HG03060 (cell line): ENCODE results near the gene R3HCC1L.
"Not testable (repeated sequence)": the region's sequence is repeated elsewhere in the genome, so short reads cannot be mapped to it uniquely, and the experiment has no call there.

Experiments used
- ATAC-seq: cut with Tn5 transposase; IDR thresholded peaks from one replicate; pipeline ENCODE4 v1.9.1; 2021; ENCODE audit warnings: low read depth, moderate number of reproducible peaks; ENCODE audit not compliant: unreplicated experiment

The R3HCC1L gene

DNA sequence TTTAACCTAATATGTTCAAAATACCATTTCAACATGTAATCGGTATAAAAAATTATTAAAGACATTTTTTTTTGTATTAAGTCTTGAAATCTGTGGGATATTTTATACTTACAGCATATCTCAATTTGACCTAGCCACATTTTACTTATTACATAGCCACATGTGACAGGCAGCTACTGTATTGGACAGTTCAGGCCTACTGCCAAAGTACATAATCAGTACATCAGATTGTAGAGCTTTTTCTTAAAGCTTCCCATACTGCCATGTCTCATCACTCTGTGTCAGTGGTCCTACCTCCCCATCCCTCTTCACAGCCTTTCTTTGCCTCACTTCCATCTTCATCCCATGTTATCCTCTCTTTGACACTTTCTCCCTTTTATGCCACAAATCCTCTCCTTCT, 90.5 kb downstream of the R3HCC1L start:
- ATAC-seq = no peak

DNA sequence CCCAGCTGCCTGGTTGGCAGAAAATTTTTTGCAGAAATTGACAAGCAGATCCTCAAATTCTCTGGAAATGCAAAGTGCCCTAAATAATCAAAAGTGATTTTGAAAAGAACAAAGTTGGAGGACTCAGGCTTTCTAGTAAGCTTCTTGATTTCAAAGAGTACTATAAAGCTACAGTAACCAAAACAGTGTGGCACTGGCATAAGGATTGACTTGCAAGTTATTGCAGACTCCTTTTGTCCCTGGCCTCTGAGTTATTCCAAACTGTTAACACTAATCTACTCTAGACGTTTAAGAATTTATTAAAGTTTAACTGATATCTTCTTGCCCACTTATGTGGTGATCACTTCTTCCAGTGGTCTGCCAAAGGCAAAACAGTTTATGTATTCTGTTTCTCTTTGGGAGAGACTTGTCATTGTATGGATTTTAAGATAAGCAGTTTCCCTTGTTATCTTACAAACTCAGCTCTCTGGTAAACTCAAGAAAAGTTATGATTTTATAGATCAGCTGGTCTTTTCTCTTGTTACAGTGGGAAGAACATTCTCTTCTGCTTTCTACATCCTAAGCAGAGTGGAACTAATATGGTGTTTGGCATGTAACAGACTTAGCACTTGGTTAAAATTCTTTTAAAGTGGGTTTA, 92.2 kb downstream of the R3HCC1L start:
- ATAC-seq = no peak

DNA sequence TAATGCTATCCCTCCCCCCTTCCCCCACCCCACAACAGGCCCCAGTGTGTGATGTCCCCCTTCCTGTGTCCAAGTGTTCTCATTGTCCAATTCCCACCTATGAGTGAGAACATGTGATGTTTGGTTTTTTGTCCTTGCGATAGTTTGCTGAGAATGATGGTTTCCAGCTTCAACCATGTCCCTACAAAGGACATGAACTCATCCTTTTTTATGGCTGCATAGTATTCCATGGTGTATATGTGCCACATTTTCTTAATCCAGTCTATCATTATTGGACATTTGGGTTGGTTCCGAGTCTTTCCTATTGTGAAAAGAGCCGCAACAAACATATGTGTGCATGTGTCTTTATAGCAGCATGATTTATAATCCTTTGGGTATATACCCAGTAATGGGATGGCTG, 93.3 kb downstream of the R3HCC1L start:
- not testable (repeated sequence) for ATAC-seq

DNA sequence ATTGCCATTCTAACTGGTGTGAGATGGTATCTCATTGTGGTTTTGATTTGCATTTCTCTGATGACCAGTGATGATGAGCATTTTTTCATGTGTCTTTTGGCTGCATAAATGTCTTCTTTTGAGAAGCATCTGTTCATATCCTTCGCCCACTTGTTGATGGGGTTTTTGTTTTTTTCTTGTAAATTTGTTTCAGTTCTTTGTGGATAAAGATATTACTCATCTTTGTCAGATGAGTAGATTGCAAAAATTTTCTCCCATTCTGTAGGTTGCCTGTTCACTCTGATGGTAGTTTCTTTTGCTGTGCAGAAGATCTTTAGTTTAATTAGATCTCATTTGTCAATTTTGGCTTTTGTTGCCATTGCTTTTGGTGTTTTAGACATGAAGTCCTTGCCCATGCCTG, 93.8 kb downstream of the R3HCC1L start:
- not testable (repeated sequence) for ATAC-seq

DNA sequence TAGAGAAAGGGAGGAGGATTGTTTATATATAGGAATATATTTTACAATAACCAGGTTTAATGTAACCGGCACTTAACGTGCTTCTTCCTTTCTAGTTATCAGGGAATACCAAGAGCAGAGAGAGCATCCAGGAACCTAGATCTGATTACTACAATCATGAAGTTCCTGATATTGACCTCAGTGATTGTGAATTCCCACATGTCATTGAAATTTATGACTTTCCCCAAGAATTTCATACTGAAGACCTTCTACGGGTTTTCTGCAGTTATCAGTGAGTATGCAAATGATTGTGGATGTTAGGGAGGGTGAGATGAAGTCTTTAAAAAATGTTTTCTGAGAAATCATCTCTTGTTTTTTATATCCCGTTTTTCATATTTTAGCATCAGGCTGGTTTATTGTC, 97.0 kb downstream of the R3HCC1L start:
- no peak for ATAC-seq

DNA sequence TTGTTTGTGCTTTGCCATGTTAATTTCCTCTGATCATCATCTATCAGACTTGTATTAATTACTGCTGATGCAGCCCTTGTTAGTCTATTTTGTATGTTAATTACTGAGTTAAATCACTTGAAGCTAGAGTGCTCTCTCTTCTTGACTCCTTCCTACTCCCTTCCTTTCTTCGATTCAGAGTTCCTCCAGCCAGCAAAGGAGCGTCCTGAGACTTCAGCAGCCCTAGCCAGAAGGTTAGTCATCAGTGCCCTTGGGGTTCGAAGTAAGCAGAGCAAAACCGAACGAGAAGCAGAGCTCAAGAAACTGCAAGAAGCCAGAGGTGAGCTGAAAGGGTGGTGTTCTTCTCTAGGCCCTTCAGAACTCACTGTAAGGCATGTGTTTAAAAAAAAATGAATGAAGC, 101.4 kb downstream of the R3HCC1L start:
- no peak for ATAC-seq

DNA sequence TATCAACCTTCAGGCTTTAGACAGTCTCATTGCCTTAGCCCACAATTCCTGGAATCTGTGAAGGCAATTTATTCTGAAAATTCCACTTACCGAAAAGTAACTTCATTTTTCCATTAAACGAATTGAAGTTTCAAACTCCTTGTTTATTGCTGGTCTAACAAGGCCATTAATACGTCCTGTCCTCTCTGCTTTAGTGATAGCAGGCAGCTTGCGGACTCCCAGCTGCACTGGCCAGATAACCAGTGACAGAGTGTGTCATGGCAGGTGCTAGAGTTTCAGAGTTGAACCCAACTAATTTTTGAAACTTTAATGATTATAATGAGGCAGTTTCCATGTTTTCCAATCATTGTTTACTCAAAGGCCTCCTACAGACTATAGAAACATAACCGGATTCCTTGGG, 102.4 kb downstream of the R3HCC1L start:
- no peak for ATAC-seq

DNA sequence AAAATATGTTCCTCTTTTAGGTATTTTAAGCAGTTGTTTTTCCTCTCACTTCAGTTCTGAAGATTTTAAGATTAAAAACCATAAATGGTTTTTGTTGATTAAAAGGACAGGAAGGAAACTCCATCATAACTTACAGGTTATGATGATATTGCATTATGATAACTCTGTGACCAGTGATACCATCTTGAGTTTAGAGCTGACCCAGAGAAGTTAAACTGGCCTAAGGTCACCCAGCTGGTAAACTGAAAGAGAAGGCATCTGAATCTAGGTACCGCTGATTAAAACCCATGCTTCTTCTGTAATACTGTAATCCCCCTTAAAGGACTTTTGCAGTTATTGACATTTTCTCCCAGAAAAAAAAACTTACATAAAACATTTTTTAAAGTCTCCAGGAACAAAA, 103.9 kb downstream of the R3HCC1L start:
- no peak for ATAC-seq

DNA sequence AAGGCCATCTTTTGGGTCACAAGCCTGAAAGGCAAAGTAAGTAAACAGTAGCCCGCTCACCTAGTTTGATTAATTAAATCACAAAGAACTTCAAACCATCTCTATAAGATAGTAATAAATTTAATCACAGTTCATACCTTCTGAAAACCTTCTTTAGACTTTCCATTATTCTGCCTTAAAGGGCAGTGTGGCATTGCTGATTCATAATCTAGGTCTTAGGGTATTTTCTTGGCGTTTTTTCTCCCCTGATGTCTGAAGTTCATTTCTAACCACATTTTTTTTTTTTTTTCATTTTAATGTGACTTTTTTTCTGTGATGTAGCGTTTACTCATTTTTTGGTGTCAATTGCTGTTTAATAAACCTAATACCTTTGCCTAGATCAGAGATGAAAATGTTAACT, 106.1 kb downstream of the R3HCC1L start:
- no peak for ATAC-seq

DNA sequence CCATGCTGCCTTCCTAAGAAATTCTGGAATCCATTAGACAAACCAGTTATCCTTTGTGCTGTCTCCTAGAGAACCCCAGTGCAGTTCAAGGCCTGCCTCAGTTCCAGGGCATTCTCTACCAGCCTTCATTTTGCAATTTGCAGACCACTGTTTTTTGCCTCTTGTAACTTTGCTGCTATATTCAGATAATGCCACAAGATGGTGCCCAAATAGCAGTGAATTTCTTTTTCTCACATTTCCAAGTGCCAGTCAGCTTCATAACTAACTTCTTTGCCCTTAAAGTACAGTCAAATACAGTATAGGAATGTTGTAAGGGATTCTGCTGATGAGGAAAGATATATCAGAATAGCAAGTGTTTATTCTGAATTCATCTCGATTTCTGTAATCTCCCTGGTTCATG, 108.4 kb downstream of the R3HCC1L start:
- ATAC-seq = no peak

DNA sequence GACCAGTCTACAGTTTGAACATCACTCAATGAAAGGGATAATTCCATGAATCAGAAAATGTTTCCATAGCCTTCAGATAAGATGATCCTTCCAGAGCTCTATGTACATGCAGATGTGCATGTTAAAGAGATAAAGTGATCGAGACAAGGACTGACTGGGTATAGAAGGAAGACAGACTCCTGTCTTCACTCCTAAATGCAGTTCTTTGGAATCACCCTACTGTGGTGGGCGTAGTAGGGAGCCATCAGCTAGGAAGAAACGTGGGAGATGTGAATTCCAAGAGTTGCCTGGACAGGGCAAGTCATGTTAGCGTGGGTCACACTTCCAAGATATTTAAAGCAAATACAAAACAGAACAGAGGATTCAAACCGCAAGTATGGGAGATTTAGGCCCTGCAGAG, 109.7 kb downstream of the R3HCC1L start:
- ATAC-seq = no peak

DNA sequence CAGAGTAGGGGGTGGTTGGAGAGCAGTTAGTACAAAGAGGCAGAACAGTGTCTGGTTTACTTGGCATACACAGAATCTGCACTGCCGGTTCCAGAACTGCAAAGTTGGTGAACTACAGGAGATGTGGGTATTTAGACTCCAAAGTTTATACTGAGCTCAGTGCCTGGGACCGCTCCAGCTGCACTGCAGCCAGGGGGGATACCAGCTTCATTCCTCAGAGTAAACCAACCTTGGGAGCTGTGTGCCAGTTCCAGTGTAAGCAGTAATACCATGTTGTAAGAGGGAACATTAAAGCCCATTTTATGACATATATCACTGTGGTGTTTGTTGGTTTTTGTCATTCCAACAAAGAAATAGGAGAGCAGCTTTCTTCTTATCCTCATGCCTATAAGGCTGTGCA, 110.1 kb downstream of the R3HCC1L start:
- ATAC-seq = no peak

DNA sequence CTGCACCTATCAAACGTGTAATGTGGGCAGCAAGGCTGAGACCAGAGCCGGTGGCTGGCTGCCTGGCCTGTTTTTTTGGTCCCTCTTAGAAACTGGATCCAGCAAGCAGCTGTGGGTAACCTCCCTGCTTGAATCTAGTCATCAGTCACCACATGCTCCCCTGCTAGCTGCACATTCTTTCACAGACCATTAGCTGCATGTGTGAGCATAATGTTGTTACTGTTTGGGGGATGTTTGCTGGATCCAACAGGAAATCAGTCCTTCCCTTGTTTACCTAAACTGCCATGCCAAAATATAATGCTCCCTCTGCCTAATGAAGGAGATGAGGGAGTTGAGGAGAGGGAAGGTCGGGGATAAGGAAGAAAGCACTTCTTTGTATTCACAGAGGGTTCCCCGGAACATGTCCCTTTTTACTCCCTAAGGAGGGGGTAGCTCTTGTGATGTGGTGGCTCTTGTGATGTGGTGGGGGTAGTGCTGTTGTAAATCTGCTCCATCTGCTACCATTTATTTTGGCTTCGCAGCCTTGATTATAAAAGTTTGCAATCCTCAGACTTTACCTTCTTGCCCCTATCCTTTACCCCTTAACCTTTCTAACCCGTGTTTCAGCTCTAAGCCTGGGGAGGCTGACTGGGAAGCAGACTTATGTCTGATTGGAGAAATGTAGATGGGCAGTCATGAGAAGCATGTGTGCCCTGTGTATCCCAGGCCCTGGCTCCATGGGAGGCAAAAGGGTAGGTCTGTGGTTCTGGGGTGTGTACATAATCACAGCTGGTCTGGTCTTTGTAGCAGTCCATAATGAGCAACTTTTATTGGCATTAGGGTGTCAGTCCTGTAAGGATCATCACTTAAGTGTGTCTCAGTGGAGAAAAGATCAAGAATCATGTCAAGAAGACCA, 112.7 kb downstream of the R3HCC1L start:
- no peak for ATAC-seq

DNA sequence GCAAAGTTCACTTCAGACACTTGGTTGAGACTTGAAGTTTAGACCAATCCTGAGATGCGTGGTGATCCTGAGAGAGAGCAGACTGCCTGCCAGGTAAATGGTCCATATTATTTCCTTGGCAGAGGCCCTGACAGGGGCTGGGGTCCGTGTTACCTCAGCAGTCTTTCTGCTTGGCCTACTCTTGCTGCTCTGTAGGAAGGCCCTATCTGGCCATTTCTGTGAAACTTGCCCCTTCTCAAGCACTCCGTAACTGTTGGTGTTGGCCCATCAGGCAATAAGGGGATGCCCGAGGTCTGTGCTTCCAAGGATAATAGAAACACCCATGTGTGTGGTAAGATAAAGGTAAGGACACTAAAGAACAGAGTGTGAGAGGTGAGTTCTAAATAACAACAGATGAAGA, 113.6 kb downstream of the R3HCC1L start:
- no peak for ATAC-seq

DNA sequence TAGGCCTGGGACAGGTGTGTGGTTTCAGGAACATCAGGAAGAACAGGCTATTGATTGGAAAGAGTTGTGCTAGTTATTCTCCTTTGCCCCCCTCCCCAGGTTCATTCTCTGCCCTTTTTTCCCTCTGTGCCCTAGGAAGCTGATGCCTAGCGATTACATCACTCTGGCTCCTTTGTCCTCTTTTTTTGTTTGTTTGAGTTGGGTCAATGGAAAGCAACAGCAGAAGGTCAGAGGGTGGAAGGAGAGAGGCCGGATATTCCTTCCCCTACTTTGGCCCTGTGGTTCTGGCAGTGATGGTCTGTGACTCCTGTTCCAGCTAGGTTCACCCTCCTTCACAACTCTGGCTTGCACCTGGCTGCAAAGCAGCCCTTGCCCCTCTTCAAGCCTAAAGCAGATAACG, 114.7 kb downstream of the R3HCC1L start:
- ATAC-seq = no peak

DNA sequence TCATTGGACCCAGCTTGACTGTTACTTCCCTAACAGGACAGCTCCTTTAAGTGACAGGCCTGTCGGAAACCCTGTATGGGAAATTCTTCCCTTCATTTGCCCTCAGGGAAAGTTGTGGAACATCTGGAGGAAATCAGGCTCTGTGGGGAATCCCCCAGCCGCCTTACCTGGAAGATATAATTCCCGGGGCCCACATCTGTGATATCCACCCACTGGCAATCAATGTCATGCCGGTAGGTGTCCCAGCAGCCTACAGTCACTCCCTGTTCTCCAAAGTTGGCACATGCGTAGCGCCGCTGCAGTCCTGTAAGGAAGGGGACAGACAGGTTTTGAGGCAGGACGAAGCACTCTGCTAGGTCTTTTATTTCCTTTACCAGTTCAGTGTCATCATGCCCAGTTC, 116.9 kb downstream of the R3HCC1L start:
- ATAC-seq = no peak

DNA sequence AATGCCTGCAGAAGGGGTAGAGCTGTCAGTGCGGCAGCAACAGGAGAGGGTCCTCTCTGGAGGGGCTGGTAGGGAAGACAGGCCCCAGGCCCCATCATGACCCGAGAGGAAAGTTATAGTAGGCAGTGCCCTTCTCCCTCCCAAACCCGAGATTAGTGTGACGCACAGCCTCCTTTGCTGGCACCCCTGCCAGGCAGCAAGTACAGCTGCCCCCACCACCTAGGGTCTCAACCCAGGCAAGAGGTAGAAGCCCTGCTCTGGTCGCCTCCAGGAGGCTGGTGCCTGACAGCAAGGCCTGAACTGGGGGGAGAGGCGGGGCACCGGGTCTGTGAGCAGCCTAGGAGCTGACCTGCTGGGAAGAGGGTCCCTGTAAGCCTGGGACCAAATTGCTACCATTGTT, 118.0 kb downstream of the R3HCC1L start:
- ATAC-seq = no peak

DNA sequence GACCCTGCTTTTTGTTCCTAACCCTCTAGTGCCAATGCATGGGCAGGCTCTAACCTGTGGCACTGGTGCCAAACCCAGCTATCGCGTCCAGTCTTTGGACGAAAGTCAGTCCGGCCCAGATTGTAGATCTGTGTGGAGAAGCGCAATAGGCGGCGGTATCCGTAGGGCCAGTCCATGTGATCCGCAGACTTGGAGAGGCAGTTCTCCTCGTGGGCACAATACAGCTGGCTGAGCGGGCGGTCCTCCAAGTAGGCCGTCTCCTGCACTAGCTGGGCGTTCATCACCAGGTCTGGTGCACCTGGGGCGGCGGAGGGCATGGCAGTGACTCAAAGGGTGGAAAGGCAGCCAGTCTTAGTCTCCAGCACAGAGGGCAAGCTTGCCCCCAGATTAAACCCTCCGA, 119.0 kb downstream of the R3HCC1L start:
- no peak for ATAC-seq

DNA sequence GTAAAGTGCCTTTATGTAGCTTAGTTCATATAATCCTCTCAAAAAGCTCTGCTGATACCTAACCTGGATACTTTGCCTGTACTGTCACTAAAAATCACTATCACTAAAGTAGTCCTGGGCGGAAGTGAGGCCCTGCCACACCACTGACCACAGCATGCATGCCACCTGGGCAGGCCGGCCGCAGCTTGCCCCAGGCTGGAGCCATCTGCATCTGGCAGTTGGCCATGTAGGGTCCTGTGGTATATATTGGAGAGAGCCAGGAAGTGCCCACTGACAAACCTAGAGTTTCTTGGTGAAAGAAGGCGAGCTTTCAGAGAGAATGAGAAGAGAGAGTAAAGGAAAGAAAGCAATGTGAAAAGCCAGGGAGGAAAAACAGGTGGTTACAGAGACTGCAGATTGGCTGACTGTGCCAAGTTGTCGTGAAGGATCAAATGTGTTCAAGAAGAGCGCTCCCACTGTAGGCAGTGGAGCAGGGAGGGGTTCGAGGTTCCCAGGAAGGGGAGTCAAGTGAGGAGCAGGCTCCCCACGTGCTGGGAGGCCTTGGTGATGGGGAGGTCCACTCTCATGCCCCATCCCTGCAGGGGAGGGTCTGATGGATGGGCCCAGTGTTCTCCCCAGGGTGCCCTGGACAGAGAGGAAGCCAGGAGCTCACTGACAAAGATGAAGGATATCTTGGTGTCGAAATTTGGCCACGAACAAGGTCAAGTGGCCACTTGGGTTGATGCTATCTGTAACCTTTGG, 119.9 kb downstream of the R3HCC1L start:
- ATAC-seq = no peak

DNA sequence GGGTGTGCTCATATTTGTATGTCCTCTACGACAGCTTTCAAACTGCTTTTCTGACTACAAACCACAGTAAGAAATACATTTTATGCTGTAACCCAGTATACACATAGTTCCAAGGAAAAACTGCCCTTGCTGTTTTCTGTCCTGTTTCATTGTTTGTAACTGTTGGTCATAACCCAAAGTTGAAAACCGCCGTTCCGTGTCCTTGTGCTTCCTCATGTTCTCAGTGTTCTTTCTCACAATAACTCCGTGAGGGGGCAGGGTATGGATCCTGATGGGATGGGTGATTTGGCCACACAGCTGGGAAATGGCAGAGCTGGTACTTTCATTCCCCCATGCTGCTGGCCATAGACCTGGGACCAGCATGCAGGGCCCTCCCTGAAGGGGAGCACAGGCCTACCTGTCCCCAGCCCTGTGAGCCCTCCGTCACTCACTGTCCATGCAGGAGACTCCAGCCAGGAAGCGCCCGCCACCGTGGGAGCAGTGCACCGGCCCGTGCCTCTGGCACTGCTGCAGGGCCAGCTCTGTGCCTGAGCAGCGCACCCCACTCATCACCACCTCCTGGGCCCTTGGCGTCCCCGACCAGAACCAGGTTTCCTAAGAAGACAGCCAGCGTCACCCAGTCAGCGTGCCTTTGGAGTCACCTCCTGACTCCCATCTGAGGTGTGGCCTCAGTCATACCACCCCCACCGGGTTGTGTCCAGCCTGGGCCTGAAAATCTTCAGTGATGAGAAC, 120.9 kb downstream of the R3HCC1L start:
- ATAC-seq = no peak

DNA sequence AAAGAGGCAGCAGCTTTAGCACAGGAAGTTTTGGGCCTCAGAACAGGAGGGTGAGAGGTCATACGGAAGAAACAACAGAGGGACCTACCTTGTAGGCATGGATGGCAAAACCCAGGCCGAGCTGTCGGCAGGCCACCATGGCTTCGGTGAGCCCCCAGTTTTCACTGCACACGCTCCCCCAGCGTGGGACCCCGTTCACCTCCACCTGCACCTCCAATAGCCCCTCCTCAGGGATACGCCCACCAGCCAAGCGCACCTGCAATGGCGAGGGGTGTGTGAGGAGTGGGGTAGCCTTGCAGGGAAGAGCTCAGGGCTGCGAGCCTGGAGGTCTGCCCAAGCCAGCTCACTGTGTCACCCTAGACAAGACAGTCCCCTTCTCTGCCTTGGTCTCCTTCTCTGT, 122.2 kb downstream of the R3HCC1L start:
- ATAC-seq = no peak
